ENCODE results near the gene TADA2B. TPM values are rescaled to one million over a fixed set of nuclear protein-coding genes. Genes with fewer than 3 reads are reported as not detected.

TADA2B gene
- total and polyA plus RNA-seq, 2 donors (not counting 1 experiment from before 2014, with no cell fraction given) = 13.6 to 38.5 TPM

GRCh38 chr4:7032596-7032995, 10.6 kb upstream of the TADA2B start:
- H2AFZ ChIP-seq (ENCODE audit: insufficient read depth, low read depth, low read length, poor library complexity, severe bottlenecking) = no peak overlapping the region
- H3K4me2 ChIP-seq (replicated peaks; ENCODE audit: low read depth, low read length, poor library complexity, severe bottlenecking) = no peak overlapping the region
- POLR2A ChIA-PET = no interaction called here
- peaks cover 2% of the 10 kb centered on the region for H3K4me1 Mint-ChIP-seq
- no peak for TF ChIP-seq EZH2 (IDR thresholded peaks at IDR 0.05; ENCODE audit: borderline replicate concordance, insufficient read depth, low read depth, low read length, poor library complexity, severe bottlenecking)
- TF ChIP-seq CTCF (IDR thresholded peaks at IDR 0.05) = no peak
- no peak overlapping the region for H3K27ac ChIP-seq (ENCODE audit: low read length in 2 of 2)
- H3K36me3 ChIP-seq (replicated peaks in 1 of 2; ENCODE audit: control extremely low read depth in 1 of 2, control insufficient read depth in 1 of 2, extremely low read depth in 1 of 2, insufficient read depth in 2 of 2, low read length in 1 of 2) = peaks cover 0 to 40% of the 10 kb centered on the region in 2 experiments
- H3K4me1 ChIP-seq (ENCODE audit: control insufficient read depth in 2 of 2, insufficient read depth in 2 of 2, low read length in 2 of 2) = no peaks in the 10 kb centered on the region
- no peak overlapping the region for H3K27ac Mint-ChIP-seq
- CTCF ChIA-PET = interaction anchor here (1.2 kb wide), 1 partner anchor 38 kb away, joined by 3 read pairs; no protein-coding TSS in a partner anchor
- H3K4me3 Mint-ChIP-seq = no peak overlapping the region
- H3K79me2 ChIP-seq (ENCODE audit: control insufficient read depth, insufficient read depth, low read length) = peaks cover 4% of the 10 kb centered on the region
- WGBS (ENCODE audit: insufficient coverage) = 98% methylated on average over 6 of the region's 8 CpGs
- no peaks in the 10 kb centered on the region for H3K27me3 Mint-ChIP-seq
- no peaks in the 10 kb centered on the region for H3K27me3 ChIP-seq (replicated peaks in 1 of 4; ENCODE audit: control extremely low read depth in 1 of 4, control insufficient read depth in 3 of 4, insufficient read depth in 4 of 4, low read length in 3 of 4)
- intact Hi-C loops (cut with micrococcal nuclease) = no loop called here
- no peak overlapping the region for H3K9ac ChIP-seq (ENCODE audit: low read length)
- no peak for ATAC-seq (ENCODE audit: low read depth)
- H3K4me3 ChIP-seq (ENCODE audit: control extremely low read depth in 1 of 5, extremely low read depth in 1 of 5, insufficient read depth in 1 of 5, low read depth in 2 of 5, low read length in 4 of 5) = no peak overlapping the region
- peaks cover 10% of the 10 kb centered on the region for H4K20me1 ChIP-seq (ENCODE audit: control insufficient read depth, insufficient read depth, low read length, poor library complexity, severe bottlenecking)
- no peak for DNase-seq
- H3K9me3 Mint-ChIP-seq (ENCODE audit: insufficient read depth) = no peaks in the 10 kb centered on the region
- no peaks in the 10 kb centered on the region for H3K9me3 ChIP-seq (ENCODE audit: control extremely low read depth in 1 of 3, control insufficient read depth in 2 of 3, insufficient read depth in 1 of 3, low read length in 2 of 3)

DNA sequence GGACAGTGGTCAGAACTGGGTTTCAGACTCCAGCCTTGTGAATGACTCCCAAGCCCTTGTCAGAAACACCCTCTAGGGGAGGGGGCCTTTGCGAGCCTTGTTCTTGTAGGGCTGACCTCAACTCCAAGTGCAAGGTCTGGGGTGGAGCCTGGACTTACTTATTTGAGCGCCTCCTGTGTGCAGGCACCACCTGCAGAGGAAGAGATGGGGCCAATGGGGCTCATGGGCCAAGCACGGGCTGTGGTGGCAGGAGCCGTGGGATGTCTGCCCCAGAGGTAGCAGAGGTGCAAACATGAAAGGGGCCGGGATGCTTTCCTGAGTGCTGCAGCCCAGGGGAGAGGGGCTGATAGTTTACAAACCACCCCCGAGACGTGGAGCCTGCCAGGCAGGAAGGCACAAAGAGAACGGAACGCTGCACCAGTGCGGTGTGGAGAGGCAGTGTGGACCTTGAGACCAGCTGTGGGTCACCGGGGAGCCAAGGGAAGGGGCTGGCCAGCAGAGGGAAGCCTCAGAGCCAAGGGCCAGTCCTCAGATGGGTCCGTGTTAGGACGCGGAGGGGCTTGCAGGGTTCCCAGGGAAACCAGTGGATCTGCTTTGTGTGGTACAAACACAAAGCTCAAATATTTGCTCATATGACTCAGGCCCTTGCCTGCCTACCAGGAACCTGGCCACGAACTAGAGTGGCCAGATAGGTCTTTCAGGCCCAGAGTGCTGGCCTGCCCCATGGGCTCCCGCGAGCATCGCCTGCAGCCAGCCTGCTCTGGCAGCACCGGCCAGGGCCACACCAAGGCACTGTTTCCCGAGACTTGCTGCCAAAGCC, 8.7 kb upstream of the TADA2B start:
- CTCF ChIA-PET = interaction anchor here (0.8 to 1.3 kb wide), 3 partner anchors 9 to 11 kb away, joined by 3 to 4 read pairs (median 3); partner anchors contain the start of gene TADA2B
- Histone ChIP-seq H3K27ac (ENCODE audit: low read length in 2 of 2) (no peak overlapping the region), H3K4me3 (ENCODE audit: control extremely low read depth in 1 of 5, extremely low read depth in 1 of 5, insufficient read depth in 1 of 5, low read depth in 2 of 5, low read length in 4 of 5) (no peak overlapping the region), H4K20me1 (ENCODE audit: control insufficient read depth, insufficient read depth, low read length, poor library complexity, severe bottlenecking) (peaks cover 4% of the 10 kb centered on the region), H3K4me2 (replicated peaks; ENCODE audit: low read depth, low read length, poor library complexity, severe bottlenecking) (no peak overlapping the region), H3K36me3 (replicated peaks in 1 of 2; ENCODE audit: control extremely low read depth in 1 of 2, control insufficient read depth in 1 of 2, extremely low read depth in 1 of 2, insufficient read depth in 2 of 2, low read length in 1 of 2) (peaks cover 0 to 33% of the 10 kb centered on the region in 2 experiments), H2AFZ (ENCODE audit: insufficient read depth, low read depth, low read length, poor library complexity, severe bottlenecking) (no peak overlapping the region), H3K9ac (ENCODE audit: low read length) (no peak overlapping the region), H3K27me3 (replicated peaks in 1 of 4; ENCODE audit: control extremely low read depth in 1 of 4, control insufficient read depth in 3 of 4, insufficient read depth in 4 of 4, low read length in 3 of 4) (no peaks in the 10 kb centered on the region), H3K9me3 (ENCODE audit: control extremely low read depth in 1 of 3, control insufficient read depth in 2 of 3, insufficient read depth in 1 of 3, low read length in 2 of 3) (no peaks in the 10 kb centered on the region), H3K4me1 (ENCODE audit: control insufficient read depth in 2 of 2, insufficient read depth in 2 of 2, low read length in 2 of 2) (no peaks in the 10 kb centered on the region), H3K79me2 (ENCODE audit: control insufficient read depth, insufficient read depth, low read length) (no peaks in the 10 kb centered on the region)
- TF ChIP-seq CTCF (IDR thresholded peaks at IDR 0.05) (no peak), EZH2 (IDR thresholded peaks at IDR 0.05; ENCODE audit: borderline replicate concordance, insufficient read depth, low read depth, low read length, poor library complexity, severe bottlenecking) (no peak)
- POLR2A ChIA-PET = no interaction called here
- WGBS (ENCODE audit: insufficient coverage) = 88% methylated on average over 16 of the region's 20 CpGs
- Mint-ChIP-seq H3K27me3 (no peaks in the 10 kb centered on the region), H3K9me3 (ENCODE audit: insufficient read depth) (no peaks in the 10 kb centered on the region), H3K27ac (no peak overlapping the region), H3K4me1 (no peaks in the 10 kb centered on the region), H3K4me3 (no peak overlapping the region)
- ATAC-seq (ENCODE audit: low read depth) (no peak), DNase-seq (no peak)
- intact Hi-C loops (cut with micrococcal nuclease) = no loop called here

All from B cell (primary cell).